NCI-H460 (cell line): ENCODE results near the gene RADIL. TPM values are rescaled to one million over a fixed set of nuclear protein-coding genes. Genes with fewer than 3 reads are reported as not detected.
A peak's percentile ranks its signal among the peaks of the same experiment; 100 is the strongest.

Experiments
- DNase-seq: peaks from one replicate; pipeline ENCODE4 v3.0.0-alpha.2; 2016; ENCODE audit warnings: low read depth; ENCODE audit errors: extremely low read depth
- small RNA-seq, 2 experiments: library from RNA; depleted of rRNA; stranded (forward); fragments of <200 nt; gene quantifications; one replicate each; pipeline ENCODE3, GENCODE V24; 2014
- total RNA-seq: library from RNA; depleted of rRNA; stranded (reverse); fragments of >200 nt; shearing (Covaris generic); gene quantifications from 2 replicates; pipeline ENCODE4 v1.2.3, GENCODE V29; 2014; rRNA removed

RADIL gene
- total RNA-seq, 1 experiment from 2014 or later = 11.5 TPM

DNA sequence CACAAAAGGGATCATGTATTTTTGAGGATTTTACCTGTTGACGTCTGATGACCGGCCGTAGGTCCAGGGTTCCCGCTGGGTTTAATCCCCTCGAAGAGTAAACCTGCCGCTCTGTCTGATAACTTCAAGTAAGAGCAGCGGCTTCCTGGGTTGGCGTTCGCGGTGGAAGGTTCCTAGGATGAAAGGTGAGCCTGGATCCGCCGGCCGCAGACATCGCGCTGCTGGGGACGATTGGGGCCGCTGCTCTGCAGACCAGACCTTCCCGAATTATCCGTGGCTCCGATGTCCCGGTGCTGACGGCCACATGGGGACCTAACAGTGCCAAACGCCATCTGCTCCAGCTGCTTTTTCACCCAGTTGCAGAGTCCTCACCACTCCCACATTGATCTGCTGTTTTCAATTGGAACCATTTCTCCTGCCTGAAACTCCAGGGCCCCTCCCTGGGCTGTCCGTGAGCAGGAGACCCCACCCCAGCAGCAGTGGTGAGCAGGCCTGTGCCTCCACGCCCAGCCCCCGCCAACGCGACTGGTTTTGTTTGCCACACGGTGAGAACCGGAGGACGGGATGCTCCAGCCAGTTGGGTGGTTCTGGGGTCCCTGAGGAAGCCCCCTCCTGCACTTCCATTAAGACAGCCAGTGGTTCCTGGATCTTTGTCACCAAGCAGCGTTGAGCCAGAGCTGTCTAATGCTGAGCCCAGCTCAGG lies 120.3 kb downstream of the RADIL start:
- DNase-seq = no peak

DNA sequence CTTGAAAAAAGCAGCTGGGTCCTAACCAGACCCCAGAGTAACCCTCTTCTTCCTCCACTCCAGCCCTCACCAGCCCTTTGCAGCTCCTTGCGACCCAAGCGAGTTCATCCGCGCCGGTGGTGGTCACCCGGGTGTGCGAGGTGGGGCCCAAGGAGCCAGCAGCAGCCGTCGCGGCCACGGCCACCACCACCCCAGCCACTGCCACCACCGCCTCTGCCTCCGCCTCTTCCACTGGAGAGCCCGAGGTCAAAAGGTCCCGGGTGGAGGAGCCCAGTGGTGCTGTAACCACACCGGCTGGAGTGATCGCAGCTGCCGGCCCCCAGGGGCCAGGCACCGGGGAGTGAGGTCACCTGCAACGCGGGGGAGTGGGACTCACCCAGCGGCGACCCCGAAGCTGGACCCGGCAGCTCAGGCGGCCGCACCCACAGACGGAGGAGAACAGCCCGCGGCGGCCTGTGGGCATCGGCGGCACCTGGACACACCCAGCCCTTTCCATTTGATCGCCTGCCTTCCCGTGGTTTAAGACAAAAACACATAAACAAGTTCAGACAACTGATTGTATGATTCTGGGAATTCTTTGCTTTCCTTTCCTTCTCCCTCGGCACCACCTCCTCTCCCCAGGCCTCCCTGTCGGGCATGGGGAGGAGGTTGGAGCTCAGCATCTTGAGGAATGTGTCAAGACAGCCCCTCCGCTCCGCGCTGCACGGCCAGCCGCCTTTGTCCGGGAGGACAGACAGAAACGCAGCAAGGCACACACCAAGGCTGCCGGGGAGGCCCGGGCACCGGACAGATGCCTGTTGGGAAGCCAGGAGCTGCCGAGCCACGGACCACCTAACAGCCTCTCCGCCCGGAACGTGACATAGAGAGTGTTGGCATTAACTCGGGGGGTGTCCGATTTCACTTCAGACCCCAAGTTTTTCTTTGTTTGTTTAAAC lies 121.1 kb downstream of the RADIL start:
- no peak for DNase-seq

DNA sequence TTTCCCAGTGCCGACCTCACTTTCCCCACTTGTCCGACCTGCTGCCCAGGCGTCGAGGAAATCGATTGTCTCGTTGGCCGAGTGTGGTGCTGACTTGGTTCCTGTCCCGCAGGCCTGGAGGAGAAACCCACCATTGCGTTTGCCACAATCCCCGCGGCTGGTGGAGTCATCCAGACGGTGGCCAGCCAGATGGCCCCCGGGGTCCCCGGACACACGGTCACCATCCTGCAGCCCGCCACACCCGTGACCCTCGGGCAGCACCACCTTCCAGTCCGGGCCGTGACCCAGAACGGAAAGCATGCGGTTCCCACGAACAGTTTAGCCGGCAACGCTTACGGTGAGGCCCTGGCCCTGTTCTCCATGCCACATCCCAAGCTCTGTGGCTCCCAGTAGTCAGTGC lies 122.6 kb downstream of the RADIL start:
- DNase-seq = no peak

DNA sequence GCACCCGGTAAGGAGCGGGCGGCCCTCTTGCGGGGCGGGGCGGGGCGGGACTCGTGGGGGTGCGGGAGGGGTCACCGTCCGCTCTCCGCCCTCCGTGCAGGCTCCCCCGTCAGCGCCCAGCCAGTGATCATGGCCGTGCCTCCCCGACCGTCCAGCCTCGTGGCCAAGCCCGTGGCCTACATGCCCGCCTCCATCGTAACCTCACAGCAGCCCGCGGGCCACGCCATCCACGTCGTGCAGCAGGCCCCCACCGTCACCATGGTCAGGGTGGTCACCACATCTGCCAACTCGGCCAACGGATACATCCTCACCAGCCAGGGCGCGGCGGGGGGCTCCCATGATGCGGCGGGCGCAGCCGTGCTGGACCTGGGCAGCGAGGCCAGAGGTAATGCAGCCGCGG lies 124.3 kb downstream of the RADIL start:
- no peak for DNase-seq

DNA sequence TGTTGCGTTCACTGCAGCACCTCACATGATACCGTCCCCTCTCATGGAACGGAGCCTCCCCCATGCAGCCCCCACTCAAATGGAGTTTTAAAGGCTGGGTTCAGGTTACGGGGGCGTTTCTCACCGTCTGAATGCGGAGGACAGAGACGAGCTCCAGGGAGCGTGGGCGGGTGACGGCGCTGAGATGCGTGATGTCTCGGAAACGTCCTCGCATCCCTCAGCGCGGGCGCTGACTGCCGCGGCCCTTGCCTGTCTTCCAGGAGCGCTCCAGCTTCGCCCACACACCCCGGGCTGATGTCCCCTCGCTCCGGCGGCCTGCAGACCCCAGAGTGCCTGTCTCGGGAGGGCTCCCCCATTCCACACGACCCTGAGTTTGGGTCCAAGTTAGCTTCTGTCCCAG lies 124.7 kb downstream of the RADIL start:
- DNase-seq = no peak

DNA sequence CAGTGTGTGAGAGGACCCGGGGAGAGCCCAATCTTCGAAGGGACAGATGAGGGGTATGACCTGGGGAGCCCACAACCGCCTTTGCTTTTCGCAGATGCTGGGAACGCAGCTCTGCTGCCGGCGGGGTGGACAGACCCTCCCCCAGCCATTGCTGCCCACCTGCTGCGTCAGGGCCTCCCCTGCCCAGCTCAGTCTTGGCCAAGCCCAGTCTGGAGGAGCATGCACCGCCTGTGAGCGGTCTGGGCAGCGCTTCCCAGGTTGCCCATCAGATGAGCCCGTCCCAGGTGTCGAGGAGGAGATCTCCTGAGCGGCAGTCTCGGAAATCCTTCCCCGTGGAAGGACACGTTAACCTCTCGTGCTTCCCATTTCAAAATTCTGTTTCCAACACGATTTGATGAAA lies 125.4 kb downstream of the RADIL start:
- no peak for DNase-seq

DNA sequence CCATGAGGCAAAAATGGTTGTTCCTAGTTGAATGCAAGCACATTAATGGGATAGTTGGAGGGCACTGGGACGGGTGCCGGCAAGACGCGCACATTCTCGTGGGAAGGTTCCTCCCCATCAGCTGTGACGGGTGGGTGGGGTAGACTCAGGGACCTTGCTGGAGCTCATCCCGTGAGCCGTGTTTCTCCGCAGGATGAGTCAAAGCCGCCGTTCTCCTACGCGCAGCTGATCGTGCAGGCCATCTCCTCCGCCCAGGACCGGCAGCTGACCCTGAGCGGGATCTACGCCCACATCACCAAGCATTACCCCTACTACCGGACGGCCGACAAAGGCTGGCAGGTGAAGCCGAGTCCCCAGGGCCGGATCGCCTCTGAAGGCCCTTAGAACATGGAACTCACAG lies 128.5 kb downstream of the RADIL start:
- DNase-seq = no peak

DNA sequence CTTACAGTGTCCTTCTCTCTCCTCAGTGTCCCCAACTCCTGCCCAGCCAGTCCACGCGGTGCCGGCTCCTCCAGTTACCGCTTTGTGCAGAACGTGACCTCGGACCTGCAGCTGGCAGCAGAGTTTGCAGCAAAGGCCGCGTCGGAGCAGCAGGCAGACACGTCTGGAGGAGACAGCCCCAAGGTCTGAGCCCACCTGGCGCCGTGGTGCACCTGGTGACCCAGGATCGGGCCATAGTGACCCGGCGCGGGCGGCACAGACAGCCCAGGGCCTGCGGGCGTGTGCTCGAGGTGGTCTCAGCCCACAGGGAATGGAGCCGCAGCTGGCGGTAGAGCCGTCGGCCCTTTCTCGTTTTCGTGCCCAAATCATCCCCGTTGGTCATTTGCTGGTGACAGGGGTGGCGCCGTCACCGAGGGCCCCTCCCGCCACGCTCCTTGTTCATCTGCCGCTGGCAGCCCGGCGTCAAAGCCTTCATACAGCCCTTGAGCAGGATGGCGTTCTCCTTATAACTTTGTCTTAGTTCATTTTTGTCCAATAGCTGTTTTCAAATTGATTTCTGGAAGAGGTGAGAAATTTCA lies 129.0 kb downstream of the RADIL start:
- DNase-seq = no peak

DNA sequence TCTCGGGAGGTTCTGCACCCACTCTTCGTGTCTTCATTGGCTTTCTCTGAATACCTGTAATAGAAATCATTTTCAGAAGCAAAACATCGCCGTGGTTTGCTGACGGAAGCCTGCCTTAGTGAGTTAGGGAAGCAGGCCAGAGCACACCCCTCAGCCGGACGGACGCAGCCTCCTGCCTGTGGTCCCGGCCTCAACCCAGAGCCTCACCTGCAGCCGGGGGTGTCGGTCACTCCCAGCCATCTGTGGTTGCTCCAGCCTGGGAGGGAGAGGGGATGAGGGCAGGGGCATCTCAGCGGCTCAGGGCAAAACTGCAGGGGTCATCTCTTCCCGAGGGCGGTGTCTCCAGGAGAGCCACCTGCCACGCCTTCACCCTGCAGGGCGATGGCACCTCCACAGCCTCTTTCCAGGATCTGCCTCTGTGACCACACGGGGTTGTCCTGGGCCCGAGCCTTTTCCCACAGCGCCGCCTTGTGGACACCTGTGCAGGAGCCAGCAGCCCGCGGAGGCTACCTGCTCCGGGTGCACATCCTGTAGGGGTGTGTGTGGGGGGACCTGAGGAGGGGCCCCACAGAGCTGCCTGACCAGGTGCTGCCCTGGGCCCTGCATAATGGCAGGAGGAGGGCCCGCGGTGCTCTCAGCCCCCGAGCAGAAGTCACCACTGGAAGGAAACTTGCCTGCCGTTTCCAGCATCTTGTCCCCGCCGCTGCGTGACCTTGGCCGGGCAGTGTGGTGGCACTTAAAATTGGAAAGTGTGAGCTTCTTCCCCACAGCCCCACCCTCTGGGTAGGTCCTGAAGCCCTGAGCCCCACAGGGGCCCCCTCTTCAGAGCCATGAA lies 129.7 kb downstream of the RADIL start:
- DNase-seq = peak; percentile 60

DNA sequence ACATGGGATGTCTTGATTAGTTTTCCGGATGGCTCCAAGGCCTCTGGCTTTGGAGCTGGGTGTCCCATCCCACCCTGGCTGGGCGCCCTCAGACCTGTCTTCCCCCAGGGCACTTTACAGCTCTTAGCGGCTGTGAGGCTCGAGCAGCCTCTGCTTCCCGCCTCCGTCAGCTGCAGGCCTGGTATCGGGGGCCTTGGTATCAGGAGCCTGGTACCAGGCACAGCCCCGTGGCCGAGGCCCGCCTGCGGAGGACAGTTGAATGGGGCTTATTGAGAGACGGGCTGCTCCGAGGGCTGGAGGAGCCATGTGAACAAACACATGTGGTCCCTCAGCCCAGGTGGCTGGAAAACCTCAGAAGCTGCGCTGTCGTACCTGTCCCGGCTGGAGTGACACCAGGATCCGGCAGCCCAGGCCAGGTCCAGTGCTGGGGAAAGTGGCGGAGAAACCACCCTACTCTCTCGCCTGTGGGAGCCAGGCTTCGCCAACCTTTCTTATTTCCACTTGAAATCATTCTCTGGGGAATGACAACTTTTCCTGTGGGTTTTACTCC lies 132.0 kb downstream of the RADIL start:
- no peak for DNase-seq

DNA sequence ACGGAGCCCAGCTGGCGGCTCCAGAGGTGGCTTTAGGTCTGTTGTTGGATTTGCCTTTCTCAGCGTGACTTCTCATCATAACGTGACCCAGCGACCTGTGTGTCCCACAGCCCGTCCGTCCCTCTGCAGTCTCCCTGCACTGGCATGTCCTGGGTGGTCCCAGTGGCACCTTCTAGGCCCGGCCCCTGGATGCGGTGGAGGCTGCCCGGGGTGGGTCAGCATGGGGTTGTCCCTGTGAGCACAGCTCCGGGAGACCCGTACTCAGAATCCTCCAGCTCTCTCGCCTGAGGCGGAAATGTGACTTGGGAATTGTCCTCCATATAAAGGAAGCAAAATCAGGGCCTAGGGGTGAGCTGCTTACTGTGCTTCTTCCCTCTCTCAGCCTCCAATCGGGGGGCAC lies 133.7 kb downstream of the RADIL start:
- DNase-seq = no peak

DNA sequence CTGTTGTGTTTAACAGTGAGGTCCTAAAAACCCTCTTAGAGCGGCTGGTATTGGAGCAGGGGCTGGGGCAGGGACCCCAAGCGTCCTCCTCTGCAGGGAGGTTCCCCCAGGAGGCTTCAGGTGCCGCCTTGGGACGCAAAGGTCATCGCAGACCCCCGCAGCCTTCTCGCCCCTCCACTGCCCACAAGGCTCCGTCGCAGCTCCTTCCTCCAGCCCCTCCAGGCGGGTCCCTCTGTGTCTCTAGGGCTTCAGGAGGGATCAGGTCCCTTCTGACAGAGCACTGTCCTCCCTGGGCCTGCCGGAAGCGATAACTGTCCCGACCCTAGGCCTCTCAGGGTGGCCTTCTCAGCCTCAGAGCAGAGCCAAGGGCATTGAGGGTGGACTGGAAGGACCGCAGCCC lies 134.2 kb downstream of the RADIL start:
- no peak for DNase-seq

Small RNA genes within 50 kb of the gene (small RNA-seq; reads per million reads assigned to genes)
- gene MIR4656 (0 reads per million in 2 experiments), gene RF00019 (0 reads per million in 2 experiments)

Other genes with a start within 250 kb of the RADIL start
- 37.9 and 40.6 TPM in 2 replicates for gene FOXK1, start 201.4 kb downstream of the RADIL start, total RNA-seq
- 12.9 and 14.0 TPM in 2 replicates for gene AP5Z1, start 108.1 kb downstream of the RADIL start, total RNA-seq
- 0.20 and 0.30 TPM in 2 replicates for gene PAPOLB, start 21.7 kb downstream of the RADIL start, total RNA-seq
- not detected in 2 replicates for gene MMD2, start 75.5 kb upstream of the RADIL start, total RNA-seq
- 11.3 and 15.0 TPM in 2 replicates for gene RBAK, start 162.1 kb upstream of the RADIL start, total RNA-seq